MCF 10A (cell line): ENCODE measurements around the gene KCNAB1. TPM values are rescaled to one million over a fixed set of nuclear protein-coding genes. Genes with fewer than 3 reads are reported as not detected.

Source experiments
- BruUV-seq: library from RNA; stranded (reverse); fragments of 400-500 nt; replicated peaks from 2 replicates; lab custom pipeline; 2021; lab: Mats Ljungman, UMichigan
- CTCF ChIA-PET: fragments of 300-600 bp; sonication (Branson Sonifier 250); formaldehyde crosslinking; extraction: SDS; loops from one replicate; lab custom pipeline; 2021; ENCODE audit warnings: antibody characterized with exemption, inconsistent platforms; lab: Yijun Ruan, JAX
- POLR2A ChIA-PET: fragments of 300-600, 350-650 bp; sonication (Branson Sonifier 250); formaldehyde crosslinking; extraction: SDS; loops from one replicate; lab custom pipeline; 2020; ENCODE audit warnings: antibody characterized with exemption, inconsistent platforms; lab: Yijun Ruan, JAX
- DNase-seq: peaks from one replicate; pipeline ENCODE4 v3.0.0-alpha.2; 2018; ENCODE audit not compliant: unreplicated experiment
- H3K27ac Mint-ChIP-seq: one replicate; pipeline ENCODE4 v1.8.0; 2022; ENCODE audit warnings: mild to moderate bottlenecking, low read depth, mixed read lengths; ENCODE audit not compliant: unreplicated experiment
- H3K27me3 Mint-ChIP-seq: one replicate; pipeline ENCODE4 v1.8.0; 2022; ENCODE audit warnings: mixed read lengths; ENCODE audit not compliant: insufficient read depth, unreplicated experiment
- H3K36me3 Mint-ChIP-seq: one replicate; pipeline ENCODE4 v1.8.0; 2022; ENCODE audit warnings: mild to moderate bottlenecking, moderate library complexity, mixed read lengths; ENCODE audit not compliant: insufficient read depth, unreplicated experiment
- H3K4me1 Mint-ChIP-seq: one replicate; pipeline ENCODE4 v1.8.0; 2022; ENCODE audit warnings: mixed read lengths; ENCODE audit not compliant: insufficient read depth, unreplicated experiment
- H3K4me3 Mint-ChIP-seq: one replicate; pipeline ENCODE4 v1.8.0; 2022; ENCODE audit warnings: mild to moderate bottlenecking, moderate library complexity, mixed read lengths; ENCODE audit not compliant: unreplicated experiment
- H3K9me3 Mint-ChIP-seq: one replicate; pipeline ENCODE4 v1.8.0; 2022; ENCODE audit warnings: mixed read lengths; ENCODE audit not compliant: unreplicated experiment
- intact Hi-C: fragments of 100-400 bp; cut with micrococcal nuclease; formaldehyde crosslinking; loops from 2 replicates; pipeline ENCODE4 v1.14.1; 2022
- total RNA-seq: library from RNA; stranded (reverse); gene quantifications from 2 replicates; pipeline ENCODE4 v1.2.3, GENCODE V29; 2022
- TF ChIP-seq, protein P1 (sequence below): fragments of 200-600 bp; IDR thresholded peaks from one replicate; pipeline ENCODE4 v1.8.0; 2022; ENCODE audit warnings: antibody characterized with exemption, mild to moderate bottlenecking; ENCODE audit not compliant: unreplicated experiment

KCNAB1 gene
- total RNA-seq, 1 experiment from 2014 or later, result 0.44 TPM

DNA sequence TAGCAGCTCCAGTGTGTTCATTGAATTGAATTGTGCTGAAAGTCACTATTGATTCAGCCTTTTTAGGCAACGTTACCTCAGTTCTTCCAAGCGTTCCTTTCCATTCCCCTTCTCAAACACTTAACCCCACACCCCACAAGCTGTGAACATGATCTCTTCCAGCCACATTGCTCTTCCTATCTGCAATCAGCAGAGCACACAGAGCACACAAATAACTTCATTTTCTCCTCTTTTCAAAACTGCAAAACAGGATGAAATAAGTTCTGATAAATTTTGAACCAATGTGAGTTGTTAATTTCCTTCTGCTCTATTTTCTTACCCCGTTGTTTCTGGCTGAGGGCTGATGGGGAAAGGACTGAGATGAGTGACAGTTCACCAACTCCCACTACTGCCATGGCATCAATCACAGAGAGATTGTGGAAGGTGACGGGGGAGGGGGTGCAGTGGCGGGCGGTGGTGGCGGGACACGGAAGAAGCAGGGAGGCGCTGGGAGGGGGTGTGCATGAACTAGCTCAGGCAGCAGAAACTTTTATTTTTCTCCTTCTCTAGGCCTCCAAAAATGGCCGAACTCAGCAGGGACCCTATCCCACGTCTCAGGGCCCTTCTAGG, 287.3 kb downstream of the KCNAB1 start:
- ChIA-PET CTCF (interaction anchor here (0.5 to 0.8 kb wide), 2 partner anchors 16 to 318 kb away, joined by 3 read pairs; no protein-coding TSS in a partner anchor), POLR2A (no interaction called here)
- BruUV-seq, result no TSS peak
- no peak overlapping the region for H3K4me3 Mint-ChIP-seq
- intact Hi-C loops, result no loop called here
- peaks cover 6% of the 10 kb centered on the region for H3K36me3 Mint-ChIP-seq
- H3K27me3 Mint-ChIP-seq, result peaks cover 74% of the 10 kb centered on the region
- H3K9me3 Mint-ChIP-seq, result no peaks in the 10 kb centered on the region
- TF ChIP-seq, protein P1, sequence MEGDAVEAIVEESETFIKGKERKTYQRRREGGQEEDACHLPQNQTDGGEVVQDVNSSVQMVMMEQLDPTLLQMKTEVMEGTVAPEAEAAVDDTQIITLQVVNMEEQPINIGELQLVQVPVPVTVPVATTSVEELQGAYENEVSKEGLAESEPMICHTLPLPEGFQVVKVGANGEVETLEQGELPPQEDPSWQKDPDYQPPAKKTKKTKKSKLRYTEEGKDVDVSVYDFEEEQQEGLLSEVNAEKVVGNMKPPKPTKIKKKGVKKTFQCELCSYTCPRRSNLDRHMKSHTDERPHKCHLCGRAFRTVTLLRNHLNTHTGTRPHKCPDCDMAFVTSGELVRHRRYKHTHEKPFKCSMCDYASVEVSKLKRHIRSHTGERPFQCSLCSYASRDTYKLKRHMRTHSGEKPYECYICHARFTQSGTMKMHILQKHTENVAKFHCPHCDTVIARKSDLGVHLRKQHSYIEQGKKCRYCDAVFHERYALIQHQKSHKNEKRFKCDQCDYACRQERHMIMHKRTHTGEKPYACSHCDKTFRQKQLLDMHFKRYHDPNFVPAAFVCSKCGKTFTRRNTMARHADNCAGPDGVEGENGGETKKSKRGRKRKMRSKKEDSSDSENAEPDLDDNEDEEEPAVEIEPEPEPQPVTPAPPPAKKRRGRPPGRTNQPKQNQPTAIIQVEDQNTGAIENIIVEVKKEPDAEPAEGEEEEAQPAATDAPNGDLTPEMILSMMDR, result no peak
- H3K27ac Mint-ChIP-seq, result no peak overlapping the region
- no peaks in the 10 kb centered on the region for H3K4me1 Mint-ChIP-seq
- DNase-seq, result no peak

DNA sequence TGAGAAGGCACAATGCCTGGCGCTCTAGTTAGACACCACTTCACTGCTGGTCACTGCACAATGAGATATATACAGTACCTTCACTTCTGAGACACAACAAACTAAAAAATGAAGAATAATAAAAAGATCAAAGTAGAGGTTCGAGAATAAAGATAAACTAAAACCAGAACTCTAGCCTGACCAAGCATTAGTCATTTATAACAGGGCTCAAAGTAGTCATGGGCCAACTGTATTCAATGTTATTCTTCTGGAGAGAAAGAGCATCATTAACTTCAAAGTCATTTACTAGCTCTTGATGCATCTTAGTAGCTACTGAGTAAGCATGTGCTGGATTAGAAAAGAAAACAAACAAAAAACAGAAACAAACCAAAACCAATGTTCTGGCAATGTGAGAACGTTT, 289.3 kb downstream of the KCNAB1 start:
- Mint-ChIP-seq H3K4me3 (no peak overlapping the region), H3K27ac (no peak overlapping the region), H3K36me3 (peaks cover 6% of the 10 kb centered on the region), H3K4me1 (no peaks in the 10 kb centered on the region), H3K27me3 (peaks cover 64% of the 10 kb centered on the region), H3K9me3 (no peaks in the 10 kb centered on the region)
- POLR2A ChIA-PET, result no interaction called here
- intact Hi-C loops, result no loop called here
- TF ChIP-seq, protein P1, result no peak
- BruUV-seq, result no TSS peak
- CTCF ChIA-PET, result interaction anchor here (1.4 kb wide), 1 partner anchor 50 kb away, joined by 3 read pairs; no protein-coding TSS in a partner anchor
- no peak for DNase-seq

DNA sequence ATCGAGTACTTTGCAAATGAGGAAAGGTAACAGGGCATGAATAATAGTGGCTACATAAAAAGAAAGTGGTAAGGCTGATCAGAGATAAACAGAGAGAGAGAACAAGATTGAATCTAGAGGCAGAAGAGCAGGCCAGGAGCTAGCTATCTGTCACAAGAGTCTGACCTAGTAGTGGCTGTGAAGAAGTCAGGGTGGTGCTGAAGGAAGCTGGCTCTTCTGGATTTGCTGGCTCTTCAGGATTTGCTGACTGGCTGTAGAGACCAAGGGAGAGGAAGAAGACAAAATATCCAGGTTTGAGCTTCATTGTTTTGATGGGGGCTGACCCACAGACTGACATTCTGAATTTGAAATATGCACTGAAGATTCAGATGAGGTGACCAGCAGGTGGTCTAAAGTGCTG, 292.2 kb downstream of the KCNAB1 start:
- Mint-ChIP-seq H3K27me3 (peaks cover 61% of the 10 kb centered on the region), H3K9me3 (no peaks in the 10 kb centered on the region), H3K4me3 (no peak overlapping the region), H3K36me3 (peaks cover 6% of the 10 kb centered on the region), H3K27ac (no peak overlapping the region), H3K4me1 (no peaks in the 10 kb centered on the region)
- ChIA-PET POLR2A (no interaction called here), CTCF (interaction anchor here (0.8 kb wide), 1 partner anchor 10 kb away, joined by 5 read pairs; no protein-coding TSS in a partner anchor)
- TF ChIP-seq, protein P1, result no peak
- BruUV-seq, result no TSS peak
- DNase-seq, result no peak
- intact Hi-C loops, result no loop called here

DNA sequence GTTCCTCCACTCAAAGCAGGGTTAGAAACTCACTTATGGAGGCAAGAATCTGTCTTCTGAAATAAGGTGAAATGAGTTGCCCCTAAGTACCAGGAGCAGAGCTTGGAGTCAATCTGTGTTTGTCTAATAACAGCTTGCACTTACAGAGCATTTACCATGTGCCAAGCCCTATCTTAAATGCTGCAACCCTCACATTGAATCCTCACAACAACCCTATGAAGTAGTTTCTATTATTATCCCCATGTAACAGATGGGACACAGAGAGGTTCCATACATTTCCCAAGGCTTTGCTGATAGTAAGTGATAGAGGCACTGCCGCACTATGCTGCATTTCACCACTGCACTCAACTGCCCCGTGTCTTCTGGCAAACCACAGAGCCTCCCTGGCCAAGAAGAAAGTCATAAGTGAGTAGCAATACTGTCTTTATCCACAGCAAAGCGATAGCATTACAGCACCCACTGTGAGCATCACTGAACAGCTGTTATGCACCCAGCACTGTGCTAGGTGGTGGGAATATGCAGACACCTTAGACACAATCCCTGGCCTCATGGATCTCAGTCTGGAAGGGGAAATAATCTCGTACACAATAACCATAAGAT, 293.0 kb downstream of the KCNAB1 start:
- H3K27me3 Mint-ChIP-seq, result peaks cover 56% of the 10 kb centered on the region
- TF ChIP-seq, protein P1, result no peak
- intact Hi-C loops, result no loop called here
- no peaks in the 10 kb centered on the region for H3K4me1 Mint-ChIP-seq
- BruUV-seq, result no TSS peak
- H3K36me3 Mint-ChIP-seq, result peaks cover 6% of the 10 kb centered on the region
- ChIA-PET POLR2A (no interaction called here), CTCF (interaction anchor here (0.6 to 0.8 kb wide), 2 partner anchors 10 to 340 kb away, joined by 3 to 5 read pairs; no protein-coding TSS in a partner anchor)
- H3K4me3 Mint-ChIP-seq, result no peak overlapping the region
- H3K27ac Mint-ChIP-seq, result no peak overlapping the region
- no peaks in the 10 kb centered on the region for H3K9me3 Mint-ChIP-seq
- no peak for DNase-seq
